Astrocyte of the cerebellum (primary cell): ENCODE results near the gene CHD6.

Experiments used
- DNase-seq: peaks from one replicate; pipeline ENCODE4 v3.0.0-alpha.2; 2011; ENCODE audit warnings: low read depth
- H3K4me3 ChIP-seq: 2 replicates; pipeline ENCODE4 v1.5.1; 2011; ENCODE audit warnings: mild to moderate bottlenecking, low read depth, low read length, moderate library complexity
- CTCF ChIP-seq: IDR thresholded peaks from 2 replicates; pipeline ENCODE4 v1.5.1; 2012; ENCODE audit warnings: low read length, low read depth, moderate library complexity, mild to moderate bottlenecking; ENCODE audit errors: missing control alignments
- in situ Hi-C: cut with HindIII; loops from 2 replicates; pipeline ENCODE4 v1.10.0; 2017; ENCODE audit warnings: low sequenced_read_pairs

Gene CHD6

GRCh38 chr20:41509316-41510200, 108.6 kb downstream of the CHD6 start:
- in situ Hi-C loops = no loop called here
- no peak for DNase-seq
- no peak for TF ChIP-seq CTCF
- no peak overlapping the region for H3K4me3 ChIP-seq

DNA sequence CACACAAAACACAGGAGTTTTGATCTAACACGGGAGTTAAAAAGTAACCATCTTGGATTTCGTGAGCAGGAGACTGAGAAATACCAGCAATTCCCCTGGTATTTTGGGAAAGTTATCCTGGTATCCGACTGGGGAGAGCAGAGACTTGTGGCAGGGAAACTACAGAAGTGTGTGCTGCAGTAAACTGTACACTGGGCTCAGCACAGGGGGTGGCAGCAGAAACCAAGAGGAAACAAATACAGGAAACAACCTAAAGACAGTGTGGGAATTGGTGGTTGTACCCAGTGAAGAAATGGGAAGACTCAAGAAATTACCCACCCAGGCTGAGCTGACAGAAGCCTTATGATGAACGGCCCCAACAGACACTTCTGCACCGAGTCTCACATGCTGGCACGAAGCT, 109.8 kb downstream of the CHD6 start:
- in situ Hi-C loops = no loop called here
- no peak overlapping the region for H3K4me3 ChIP-seq
- no peak for TF ChIP-seq CTCF
- DNase-seq = no peak

DNA sequence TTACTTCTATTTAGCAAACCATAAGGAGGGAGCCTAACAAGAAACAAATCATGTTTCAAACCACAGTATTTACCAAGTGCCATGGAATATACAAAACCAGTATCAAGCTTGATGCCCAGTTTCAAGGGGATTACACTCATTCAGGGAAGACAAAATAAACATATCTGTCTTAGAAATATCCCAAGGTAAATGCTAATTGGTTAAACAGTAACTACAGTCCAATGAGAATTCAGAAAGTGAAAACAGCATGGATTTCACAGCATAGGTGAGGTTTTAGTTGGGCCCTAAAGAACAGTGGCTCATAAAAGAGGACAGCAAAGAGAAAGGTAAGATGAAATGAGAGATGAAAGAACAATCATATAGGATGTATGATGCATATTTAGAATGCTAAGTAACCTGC, 110.3 kb downstream of the CHD6 start:
- no peak for TF ChIP-seq CTCF
- DNase-seq = no peak
- in situ Hi-C loops = no loop called here
- H3K4me3 ChIP-seq = no peak overlapping the region

DNA sequence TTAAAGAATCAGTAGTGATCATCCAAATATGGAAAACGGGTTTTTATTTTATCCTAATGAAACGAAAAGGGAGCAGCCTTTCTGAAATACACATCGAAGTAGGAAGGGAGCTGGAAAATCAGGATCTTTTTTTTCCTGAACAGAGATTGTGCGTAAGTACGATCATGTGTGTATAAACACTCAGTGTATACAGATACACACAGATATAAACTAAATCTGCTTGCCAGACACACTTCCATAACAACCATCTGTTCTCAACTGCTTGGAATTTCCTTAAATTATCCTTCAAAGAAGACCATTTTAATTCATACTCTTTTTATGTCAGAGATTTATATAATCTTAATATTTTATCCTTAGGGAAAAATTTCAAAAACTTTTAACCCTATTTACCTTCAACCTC, 110.7 kb downstream of the CHD6 start:
- no peak overlapping the region for H3K4me3 ChIP-seq
- TF ChIP-seq CTCF = no peak
- in situ Hi-C loops = no loop called here
- DNase-seq = no peak

DNA sequence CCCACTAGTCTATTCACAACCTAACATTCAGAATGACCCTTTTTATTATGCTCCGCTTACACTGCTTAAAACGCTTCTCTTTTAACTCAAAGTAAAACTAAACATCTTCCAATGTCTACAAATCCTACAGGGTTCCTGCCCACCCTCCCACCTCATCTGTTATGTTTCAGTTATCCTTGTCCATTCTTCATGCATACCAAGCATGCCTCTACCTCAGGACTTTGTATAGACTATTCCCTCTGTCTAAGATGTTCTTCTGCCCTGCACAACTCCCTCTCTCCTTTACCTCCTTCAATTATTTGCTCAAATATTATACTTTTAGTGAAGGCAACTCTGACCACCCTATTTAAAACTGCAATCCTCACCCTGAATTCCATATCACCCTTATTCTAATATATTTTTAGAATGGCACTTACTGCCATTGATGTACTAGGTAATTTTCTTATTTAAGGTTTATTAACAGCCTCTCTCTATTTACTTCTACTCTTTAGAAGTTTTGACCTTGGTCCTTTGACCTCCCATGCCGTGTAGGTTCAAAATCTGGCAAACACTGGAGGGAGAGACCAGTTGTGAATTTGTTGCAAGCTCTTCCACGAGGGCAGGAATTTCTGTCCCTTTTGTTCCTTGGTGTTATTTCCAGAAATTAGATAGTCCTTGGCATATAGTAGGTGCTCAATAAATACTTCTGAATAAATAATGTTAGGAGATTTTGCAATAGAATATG, 111.8 kb downstream of the CHD6 start:
- DNase-seq = no peak
- in situ Hi-C loops = no loop called here
- no peak for TF ChIP-seq CTCF
- H3K4me3 ChIP-seq = no peak overlapping the region

DNA sequence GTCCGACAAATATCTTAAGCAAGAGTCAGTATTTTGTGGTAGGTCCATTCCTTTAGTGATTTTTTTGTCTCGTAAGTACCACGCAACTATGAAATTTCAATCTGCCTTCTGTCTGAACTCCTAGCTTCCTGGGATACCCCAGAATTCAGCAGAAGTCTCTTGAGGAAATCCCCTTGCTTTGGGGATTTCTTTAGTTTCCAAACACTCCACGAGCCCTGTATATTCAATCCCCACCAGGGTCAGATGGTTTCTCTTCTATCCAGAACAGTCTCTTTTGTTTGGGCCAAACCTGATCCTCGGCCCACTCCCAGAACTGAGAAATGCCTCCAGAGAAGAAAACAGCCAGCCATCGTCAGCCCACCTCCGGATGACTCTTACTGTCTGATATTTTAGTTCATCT, 113.0 kb downstream of the CHD6 start:
- in situ Hi-C loops = no loop called here
- no peak for DNase-seq
- H3K4me3 ChIP-seq = no peak overlapping the region
- no peak for TF ChIP-seq CTCF
